ENCODE results near the gene OR14C36. TPM values are rescaled to one million over a fixed set of nuclear protein-coding genes. Genes with fewer than 3 reads are reported as not detected.

Gene OR14C36
- total and polyA plus RNA-seq, 2 donors (not counting 3 experiments of a cell fraction or from before 2014, with no cell fraction given): not detected

DNA sequence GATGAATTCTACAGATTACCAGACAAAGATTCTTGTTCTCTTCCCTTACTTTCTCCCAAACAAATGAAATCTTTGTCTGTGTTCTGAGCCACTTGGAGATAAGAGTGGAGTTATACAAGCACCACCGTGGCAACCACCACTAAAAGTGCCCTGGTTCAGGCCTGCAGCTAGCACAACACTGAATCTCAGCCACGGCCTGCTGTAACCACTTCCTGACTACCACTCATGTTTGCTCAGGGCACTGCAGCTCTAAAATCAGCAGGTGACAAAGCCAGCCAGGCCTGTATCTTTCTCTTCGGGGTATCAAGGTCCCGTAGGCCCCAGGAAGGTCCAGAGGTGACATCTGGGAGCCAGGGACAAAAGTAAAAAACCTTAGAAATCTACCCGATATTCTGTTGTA lies 23.8 kb downstream of the OR14C36 start:
- H4K20me1 ChIP-seq (replicated peaks; ENCODE audit: control insufficient read depth, extremely low read depth, insufficient read depth, low read length): no peaks in the 10 kb centered on the region
- intact Hi-C loops (cut with micrococcal nuclease): no loop called here
- no TSS peak for BruUV-seq (replicated peaks)
- no peaks in the 10 kb centered on the region for H3K36me3 ChIP-seq (ENCODE audit: control insufficient read depth in 2 of 2, extremely low read depth in 1 of 2, insufficient read depth in 2 of 2, low read length in 2 of 2)
- no peaks in the 10 kb centered on the region for H3K27me3 ChIP-seq (ENCODE audit: control insufficient read depth in 2 of 2, insufficient read depth in 2 of 2, low read length in 2 of 2)
- H3K9me1 ChIP-seq (replicated peaks; ENCODE audit: control insufficient read depth, extremely low read depth, insufficient read depth, low read length): no peaks in the 10 kb centered on the region
- ChIA-PET POLR2A (no interaction called here), CTCF (no interaction called here)
- FAIRE-seq: no peak
- DNase-seq (ENCODE audit: low read depth, low spot score): no peak
- dilution Hi-C loops (cut with MboI; ENCODE audit: extremely low pct_ligation_motif_present, low sequenced_read_pairs): no loop called here
- TF ChIP-seq, protein P1, sequence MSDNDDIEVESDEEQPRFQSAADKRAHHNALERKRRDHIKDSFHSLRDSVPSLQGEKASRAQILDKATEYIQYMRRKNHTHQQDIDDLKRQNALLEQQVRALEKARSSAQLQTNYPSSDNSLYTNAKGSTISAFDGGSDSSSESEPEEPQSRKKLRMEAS (IDR thresholded peaks at IDR 0.05; ENCODE audit: insufficient read depth, insufficient read length): no peak
- TF ChIP-seq MYC (IDR thresholded peaks at IDR 0.05; ENCODE audit: low read depth, low read length): no peak
- no peak for TF ChIP-seq CTCF (IDR thresholded peaks at IDR 0.05; ENCODE audit: extremely low read depth in 1 of 2, insufficient read depth in 1 of 2, low read depth in 1 of 2, low read length in 2 of 2)
- no peak for TF ChIP-seq GATA2 (IDR thresholded peaks at IDR 0.05; ENCODE audit: insufficient read depth, insufficient read length, low read depth, low read length)
- TF ChIP-seq POLR2AphosphoS5 (IDR thresholded peaks at IDR 0.05; ENCODE audit: insufficient read depth, low read depth, low read length): no peak
- TF ChIP-seq EZH2 (IDR thresholded peaks at IDR 0.05; ENCODE audit: borderline replicate concordance, low read depth, low read length, severe bottlenecking): no peak
- no peak overlapping the region for H3K4me3 ChIP-seq (replicated peaks in 1 of 3; ENCODE audit: insufficient read depth in 1 of 3, low read depth in 1 of 3, low read length in 3 of 3)
- H2AFZ ChIP-seq (ENCODE audit: low read depth, low read length): no peak overlapping the region
- no peaks in the 10 kb centered on the region for H3K79me2 ChIP-seq (ENCODE audit: control insufficient read depth, insufficient read depth, low read length)
- no peaks in the 10 kb centered on the region for H3K4me1 ChIP-seq (ENCODE audit: control insufficient read depth, extremely low read depth, insufficient read depth, low read length)
- H3K9me3 ChIP-seq (replicated peaks; ENCODE audit: control insufficient read depth, insufficient read depth, low read length): no peaks in the 10 kb centered on the region
- no peak overlapping the region for H3K9ac ChIP-seq (replicated peaks; ENCODE audit: extremely low read depth, insufficient read depth, low read length)
- H3K27ac ChIP-seq (ENCODE audit: insufficient read depth, low read depth, low read length): no peak overlapping the region
- no peak overlapping the region for H3K4me2 ChIP-seq (ENCODE audit: insufficient read depth, low read length)

Data from endothelial cell of umbilical vein (primary cell).